Measurements from ENCODE around the gene VPS8. TPM values are rescaled to one million over a fixed set of nuclear protein-coding genes. Genes with fewer than 3 reads are reported as not detected.

VPS8 gene
- total RNA-seq, 1 experiment from 2014 or later: 39.7 TPM

DNA sequence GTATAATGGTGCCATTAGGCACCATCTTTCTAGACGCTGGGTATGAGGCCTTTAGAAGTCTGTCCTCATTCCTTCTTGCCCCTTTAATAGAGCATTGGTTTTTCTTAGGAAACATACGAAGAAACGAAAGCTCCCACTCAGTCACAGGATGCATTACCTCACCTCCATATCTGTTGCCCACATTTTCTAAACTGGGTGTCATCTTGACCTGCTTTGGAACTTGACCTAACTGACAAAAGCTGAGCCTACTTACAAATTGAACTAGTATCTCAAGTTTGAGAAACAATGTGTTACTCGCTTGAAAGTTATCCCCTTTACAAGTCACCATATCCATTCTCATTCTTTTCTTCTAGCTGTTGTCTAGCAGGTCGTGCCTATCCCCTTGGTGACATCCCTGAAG, 102.7 kb downstream of the VPS8 start:
- Histone ChIP-seq H3K4ac (ENCODE audit: low read depth, low read length) (no peak overlapping the region), H2AFZ (ENCODE audit: low read length) (no peak overlapping the region), H4K91ac (ENCODE audit: insufficient read length, low read depth, low read length) (no peak overlapping the region), H2BK12ac (ENCODE audit: insufficient read length, low read depth, low read length) (no peak overlapping the region), H3K4me1 (ENCODE audit: insufficient read depth, low read length) (peaks cover 17% of the 10 kb centered on the region; the same call in 1 of the 2 replicates), H3K27ac (ENCODE audit: insufficient read length, low read depth, low read length) (no peak overlapping the region), H3K4me2 (ENCODE audit: insufficient read depth, insufficient read length, low read length) (no peak overlapping the region), H2BK120ac (ENCODE audit: low read depth, low read length, poor library complexity, severe bottlenecking) (no peak overlapping the region), H3K79me2 (ENCODE audit: insufficient read depth, low read length) (no peaks in the 10 kb centered on the region), H2AK5ac (ENCODE audit: insufficient read length, low read length) (no peak overlapping the region), H3K9ac (ENCODE audit: extremely low read depth, insufficient read length, low read length) (no peak overlapping the region), H4K20me1 (ENCODE audit: control insufficient read depth, insufficient read depth, insufficient read length) (no peaks in the 10 kb centered on the region), H4K8ac (replicated peaks; ENCODE audit: insufficient read length, low read depth, low read length) (no peak overlapping the region), H4K5ac (ENCODE audit: insufficient read length, low read depth, low read length) (no peak overlapping the region), H3K56ac (ENCODE audit: insufficient read length, low read depth, low read length) (no peak overlapping the region), H3K14ac (ENCODE audit: insufficient read depth, low read length) (no peak overlapping the region), H2BK15ac (ENCODE audit: low read depth, low read length) (no peak overlapping the region), H2BK20ac (ENCODE audit: low read depth, low read length, poor library complexity, severe bottlenecking) (no peak overlapping the region), H3K27me3 (ENCODE audit: insufficient read depth, low read length) (no peaks in the 10 kb centered on the region), H3T11ph (ENCODE audit: low read length) (no peak overlapping the region), H2BK5ac (ENCODE audit: insufficient read length, low read length) (no peak overlapping the region), H3K23me2 (ENCODE audit: insufficient read length, low read depth, low read length, poor library complexity, severe bottlenecking) (no peaks in the 10 kb centered on the region), H3K9me3 (ENCODE audit: control insufficient read depth, low read depth, low read length) (no peaks in the 10 kb centered on the region), H3K18ac (ENCODE audit: insufficient read length, low read depth, low read length) (no peak overlapping the region), H3K79me1 (ENCODE audit: insufficient read depth, low read depth, low read length, poor library complexity, severe bottlenecking) (no peaks in the 10 kb centered on the region), H3K23ac (ENCODE audit: insufficient read length, low read depth, low read length) (no peak overlapping the region)
- peaks cover 59 to 71% of the 10 kb centered on the region in 2 experiments for H3K4me1 Mint-ChIP-seq
- no CpG with 5 or more reads among the region's 5 CpGs for WGBS (ENCODE audit: extremely low coverage, insufficient read length, low lambda C conversion rate)
- H3K4me3 Mint-ChIP-seq: no peak overlapping the region
- no peaks in the 10 kb centered on the region for H3K9me3 Mint-ChIP-seq
- no peak for DNase-seq
- H3K36me3 Mint-ChIP-seq (ENCODE audit: insufficient read depth in 1 of 3, low read depth in 3 of 3): peaks cover 8 to 19% (median 16%) of the 10 kb centered on the region in 3 experiments; a peak in 6 of 7 replicates
- peak overlapping the region in 2 of 3 experiments; percentile 32 to 53; a peak in 1 of 7 replicates for H3K27ac Mint-ChIP-seq
- TF ChIP-seq, protein P1, sequence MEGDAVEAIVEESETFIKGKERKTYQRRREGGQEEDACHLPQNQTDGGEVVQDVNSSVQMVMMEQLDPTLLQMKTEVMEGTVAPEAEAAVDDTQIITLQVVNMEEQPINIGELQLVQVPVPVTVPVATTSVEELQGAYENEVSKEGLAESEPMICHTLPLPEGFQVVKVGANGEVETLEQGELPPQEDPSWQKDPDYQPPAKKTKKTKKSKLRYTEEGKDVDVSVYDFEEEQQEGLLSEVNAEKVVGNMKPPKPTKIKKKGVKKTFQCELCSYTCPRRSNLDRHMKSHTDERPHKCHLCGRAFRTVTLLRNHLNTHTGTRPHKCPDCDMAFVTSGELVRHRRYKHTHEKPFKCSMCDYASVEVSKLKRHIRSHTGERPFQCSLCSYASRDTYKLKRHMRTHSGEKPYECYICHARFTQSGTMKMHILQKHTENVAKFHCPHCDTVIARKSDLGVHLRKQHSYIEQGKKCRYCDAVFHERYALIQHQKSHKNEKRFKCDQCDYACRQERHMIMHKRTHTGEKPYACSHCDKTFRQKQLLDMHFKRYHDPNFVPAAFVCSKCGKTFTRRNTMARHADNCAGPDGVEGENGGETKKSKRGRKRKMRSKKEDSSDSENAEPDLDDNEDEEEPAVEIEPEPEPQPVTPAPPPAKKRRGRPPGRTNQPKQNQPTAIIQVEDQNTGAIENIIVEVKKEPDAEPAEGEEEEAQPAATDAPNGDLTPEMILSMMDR (conservative IDR thresholded peaks at IDR 0.05): no peak
- no peaks in the 10 kb centered on the region for H3K27me3 Mint-ChIP-seq (ENCODE audit: low read depth)
